RCC 7860 (cell line): ENCODE data around the gene G6PC1.
"Not testable (repeated sequence)": the region's sequence is repeated elsewhere in the genome, so short reads cannot be mapped to it uniquely, and the experiment has no call there.

Experiments
- DNase-seq: peaks from one replicate; pipeline ENCODE4 v3.0.0-alpha.2; 2015; ENCODE audit warnings: low spot score
- FAIRE-seq: peaks from 2 replicates; lab custom pipeline; 2012; peaks lifted over from hg19 to GRCh38; lab: Jason Lieb, UNC

G6PC1 gene

DNA sequence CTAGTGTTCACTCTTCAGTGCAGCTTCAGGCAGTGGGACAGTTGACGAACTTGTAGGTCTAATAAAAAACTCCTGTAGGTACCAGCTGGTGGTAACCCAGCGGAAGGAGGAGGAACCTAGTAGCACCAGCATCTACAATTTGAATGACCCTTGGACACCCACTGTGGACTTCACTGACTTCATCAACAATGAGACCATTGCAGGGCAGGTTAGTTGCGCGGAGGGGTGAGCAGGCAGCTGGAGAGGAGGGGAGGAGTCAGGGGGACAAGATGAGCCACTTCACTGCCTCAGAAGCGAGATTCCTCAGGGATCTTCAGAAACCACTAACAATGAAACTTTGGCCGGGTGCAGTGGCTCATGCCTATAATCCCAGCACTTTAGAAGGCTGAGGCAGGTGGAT lies 27.3 kb upstream of the G6PC1 start:
- DNase-seq (no peak), FAIRE-seq (no peak)

GRCh38 chr17:42873932-42874695 lies 26.5 kb upstream of the G6PC1 start:
- DNase-seq, FAIRE-seq: not testable (repeated sequence)

DNA sequence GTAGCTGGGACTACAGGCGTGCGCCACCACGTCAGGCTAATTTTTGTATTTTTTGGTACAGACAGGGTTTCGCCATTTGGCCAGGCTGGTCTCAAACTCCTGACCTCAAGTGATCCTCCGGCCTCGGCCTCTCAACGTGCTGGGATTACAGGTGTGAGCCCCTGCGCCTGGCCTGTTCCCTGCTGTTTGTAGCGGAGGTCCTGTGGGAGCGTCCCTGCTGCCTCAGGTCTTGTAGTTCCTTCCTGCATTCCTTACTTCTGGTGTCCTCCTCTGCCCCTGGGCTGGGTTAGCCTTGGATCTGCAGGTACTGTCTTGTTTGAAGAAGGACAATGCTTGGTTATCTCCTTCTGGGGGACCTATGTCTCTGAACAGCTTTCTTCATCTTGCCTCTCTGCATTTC lies 23.6 kb upstream of the G6PC1 start:
- DNase-seq (no peak), FAIRE-seq (no peak)

DNA sequence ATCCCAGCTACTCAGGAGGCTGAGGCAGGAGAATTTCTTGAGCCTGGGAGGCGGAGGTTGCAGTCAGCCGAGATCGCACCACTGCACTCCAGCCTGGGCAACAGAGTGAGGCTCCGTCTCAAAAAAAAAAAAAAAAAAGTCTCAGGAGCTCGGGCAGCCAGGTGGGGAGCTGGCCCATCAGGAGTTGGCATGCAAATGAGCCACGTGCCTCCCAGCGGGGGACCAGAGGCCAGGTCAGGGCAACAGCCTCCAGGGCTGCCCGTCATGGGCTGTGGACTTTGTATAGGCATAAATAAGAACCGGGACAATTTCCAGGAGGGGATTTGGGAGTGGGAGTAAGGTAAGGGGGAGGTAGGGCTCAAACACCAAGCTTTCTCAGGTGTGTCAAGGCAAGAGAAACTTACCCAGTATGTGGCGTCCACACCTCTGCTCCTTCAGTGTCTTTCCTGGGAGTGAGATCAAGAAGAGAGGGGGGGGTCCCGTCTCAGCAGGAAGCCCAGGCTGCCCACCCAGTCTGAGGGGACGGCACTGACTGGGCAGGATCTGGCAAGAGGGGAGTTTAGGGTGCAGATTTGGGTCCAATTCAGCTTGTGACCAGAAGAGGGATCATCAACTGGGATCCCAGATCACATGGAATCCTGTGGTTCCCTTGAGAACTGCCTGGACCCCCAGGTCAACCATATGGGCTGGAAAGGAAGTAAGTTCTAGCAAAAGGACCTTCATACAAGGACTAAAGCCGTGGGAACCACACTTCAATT lies 22.3 kb upstream of the G6PC1 start:
- DNase-seq (no peak), FAIRE-seq (no peak)

- DNase-seq (no peak), FAIRE-seq (no peak)
Measured at GRCh38 chr17:42878924-42879595, 21.5 kb upstream of the G6PC1 start.

DNA sequence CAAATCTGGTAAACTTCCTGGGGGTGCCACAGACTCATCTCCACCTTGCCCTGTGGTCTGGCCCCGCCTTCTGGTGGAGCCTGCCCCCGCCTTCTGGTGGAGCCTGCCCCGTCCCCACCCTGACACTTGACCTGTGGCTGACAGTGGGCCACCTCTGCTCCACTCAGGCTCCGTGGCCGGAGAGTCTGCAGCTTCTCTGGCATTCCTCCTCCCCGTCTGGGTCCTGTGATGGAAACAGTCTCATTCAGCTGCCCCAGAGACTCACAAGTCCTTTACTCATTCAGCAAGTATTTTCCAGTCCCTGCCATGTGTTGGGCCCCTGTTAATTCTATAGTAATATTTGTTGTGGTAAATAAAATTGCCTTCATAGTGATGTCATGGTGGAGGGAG lies 21.0 kb upstream of the G6PC1 start:
- FAIRE-seq (no peak), DNase-seq (no peak)

GRCh38 chr17:42880776-42881310 lies 19.8 kb upstream of the G6PC1 start:
- no peak for FAIRE-seq
- DNase-seq, result no peak

GRCh38 chr17:42881706-42882105 lies 18.9 kb upstream of the G6PC1 start:
- FAIRE-seq, DNase-seq: not testable (repeated sequence)

GRCh38 chr17:42882166-42882565 lies 18.4 kb upstream of the G6PC1 start:
- no peak for DNase-seq
- FAIRE-seq, result no peak

DNA sequence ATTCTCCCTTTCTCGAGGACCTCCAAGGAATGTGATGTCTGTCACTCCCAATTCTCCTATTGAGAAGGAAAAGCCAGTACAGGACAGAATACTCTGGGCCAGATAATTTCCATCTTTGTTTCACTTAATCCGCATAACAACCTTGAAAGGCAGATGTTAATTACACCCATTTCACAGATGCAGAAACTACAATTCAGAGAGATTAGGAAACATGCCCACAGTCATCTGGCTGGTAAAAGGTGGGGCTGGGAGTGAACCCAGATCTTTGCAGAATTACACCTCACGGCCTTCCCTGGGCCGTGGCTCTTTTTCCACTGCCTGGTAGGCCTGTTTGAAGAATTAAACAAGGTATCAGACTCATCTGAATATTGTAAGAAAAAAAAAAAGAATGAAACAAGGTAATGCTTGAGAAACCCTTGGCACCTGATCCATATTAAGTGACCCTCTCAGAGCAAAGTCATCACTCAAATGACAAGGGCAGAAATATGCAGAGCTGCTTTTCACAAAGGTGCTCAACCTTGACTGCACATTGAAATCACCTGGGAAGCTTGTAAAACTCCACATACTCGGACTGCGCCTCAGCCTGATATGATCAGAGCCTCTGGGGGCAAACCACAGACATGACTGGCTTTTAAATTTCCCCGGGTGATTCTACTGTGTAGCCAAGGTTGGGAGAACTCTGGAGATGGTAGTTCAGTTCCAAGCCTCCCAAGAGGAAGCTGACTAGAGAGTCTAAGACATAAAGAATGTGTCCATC lies 16.6 kb upstream of the G6PC1 start:
- DNase-seq, result peak; percentile 25

GRCh38 chr17:42885806-42886205 lies 14.8 kb upstream of the G6PC1 start:
- DNase-seq, FAIRE-seq: not testable (repeated sequence)

More for the DNA sequence above, 16.6 kb upstream of the G6PC1 start:
- FAIRE-seq, result no peak

DNA sequence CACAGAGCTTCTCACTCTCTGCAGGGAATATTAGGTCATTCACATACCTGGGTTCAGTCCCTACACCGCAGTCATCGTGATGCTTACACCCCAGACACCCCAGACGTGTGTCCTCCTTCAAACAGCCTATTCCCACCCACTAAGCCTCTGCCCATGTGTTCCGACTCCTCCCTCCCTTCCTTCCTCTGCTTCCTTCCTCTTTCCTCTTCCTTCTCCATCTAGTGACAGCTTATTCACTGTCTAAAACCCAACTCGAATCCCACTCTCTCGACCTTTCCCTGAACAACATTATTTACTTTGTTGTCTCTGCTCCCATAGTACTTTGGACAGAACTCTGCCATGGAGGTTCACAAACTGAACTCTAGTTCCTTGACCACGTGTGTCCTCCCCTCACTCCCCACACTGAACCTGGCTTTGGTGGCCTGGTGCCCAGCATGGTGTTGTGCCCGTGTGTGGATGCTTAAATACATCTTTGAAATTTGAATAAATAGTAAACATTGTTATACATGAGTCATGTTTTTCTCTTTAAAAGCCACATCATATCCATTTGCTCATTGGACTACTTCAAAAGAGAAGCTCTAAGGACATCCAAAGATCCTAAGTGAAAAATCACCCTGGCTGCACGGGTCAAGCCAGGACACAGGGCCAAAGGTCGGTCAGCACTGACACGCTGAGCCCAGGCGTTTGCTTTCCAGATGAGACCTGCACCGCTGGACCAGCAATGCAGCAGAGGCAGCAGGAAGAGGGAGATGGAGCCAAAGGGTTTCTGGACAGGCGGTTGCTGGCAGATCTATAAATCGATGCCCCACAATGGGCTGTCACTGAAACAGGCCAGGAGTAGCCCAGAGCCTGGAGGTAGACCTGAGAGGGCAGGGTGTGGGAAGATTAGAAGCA lies 14.1 kb upstream of the G6PC1 start:
- no peak for FAIRE-seq

GRCh38 chr17:42889809-42890208 lies 10.8 kb upstream of the G6PC1 start:
- no peak for DNase-seq
- FAIRE-seq, result no peak

More for the DNA sequence above, 14.1 kb upstream of the G6PC1 start:
- no peak for DNase-seq

GRCh38 chr17:42891539-42892152 lies 9.0 kb upstream of the G6PC1 start:
- FAIRE-seq (no peak), DNase-seq (no peak)

DNA sequence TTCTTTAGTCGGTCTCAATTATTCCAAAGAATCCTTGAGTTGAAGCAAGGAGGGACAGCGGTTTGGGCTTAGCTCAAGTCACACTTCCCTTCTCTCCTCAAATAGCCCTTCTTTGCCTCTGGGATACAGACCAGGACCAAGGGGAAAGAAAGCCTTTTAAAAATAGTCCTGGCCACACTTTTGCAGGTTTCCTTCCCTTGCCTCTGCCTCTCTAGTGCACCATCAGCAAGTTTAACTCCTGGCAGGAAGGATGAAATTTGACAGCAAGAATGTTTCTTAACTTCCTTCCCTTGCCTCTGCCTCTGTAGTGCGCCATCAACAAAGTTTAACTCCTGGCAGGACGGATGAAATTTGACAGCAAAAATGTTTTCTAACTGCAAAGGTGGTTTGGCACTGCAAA lies 7.2 kb upstream of the G6PC1 start:
- DNase-seq (no peak), FAIRE-seq (no peak)

DNA sequence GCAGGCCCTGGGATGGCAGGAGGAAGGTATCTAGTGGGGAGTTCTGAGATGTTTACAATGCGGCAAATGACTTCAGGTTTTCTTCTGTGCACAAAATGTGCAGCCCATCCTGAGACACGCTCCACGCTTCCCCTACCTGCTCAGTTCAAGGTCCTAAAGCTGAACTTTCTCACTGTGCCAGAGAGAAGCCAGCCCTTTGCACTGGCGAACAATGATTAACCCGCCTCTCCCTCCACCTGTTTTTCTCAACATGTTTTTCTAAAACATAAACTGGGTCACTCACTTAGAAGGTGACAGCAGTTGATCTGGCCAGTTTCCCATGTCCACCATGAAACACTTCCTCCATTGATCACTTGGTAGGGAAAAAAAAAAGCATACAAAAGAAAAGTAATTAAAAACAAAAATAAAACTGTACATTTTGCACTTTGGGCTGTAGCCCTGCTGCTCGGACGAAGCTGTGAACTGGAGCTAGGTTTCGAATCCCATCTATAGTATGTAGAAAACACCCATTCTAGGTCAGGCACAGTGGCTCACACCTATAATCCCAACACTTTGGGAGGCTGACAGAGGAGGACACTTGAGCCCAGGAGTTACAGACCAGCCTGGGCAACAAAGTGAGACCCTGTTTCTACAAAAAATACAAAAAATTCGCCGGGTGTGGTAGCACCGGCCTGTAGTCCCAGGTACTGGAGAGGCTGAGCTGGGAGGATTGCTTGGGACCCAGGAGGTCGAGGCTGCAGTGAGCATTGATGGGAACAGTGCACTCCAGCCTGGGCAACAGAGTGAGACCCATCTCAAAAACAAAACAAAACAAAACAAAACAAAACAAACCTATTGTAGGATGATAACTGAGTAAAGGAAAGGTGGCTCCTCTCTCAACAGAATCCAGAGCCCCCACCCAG lies 6.1 kb upstream of the G6PC1 start:
- FAIRE-seq, result no peak
- no peak for DNase-seq

DNA sequence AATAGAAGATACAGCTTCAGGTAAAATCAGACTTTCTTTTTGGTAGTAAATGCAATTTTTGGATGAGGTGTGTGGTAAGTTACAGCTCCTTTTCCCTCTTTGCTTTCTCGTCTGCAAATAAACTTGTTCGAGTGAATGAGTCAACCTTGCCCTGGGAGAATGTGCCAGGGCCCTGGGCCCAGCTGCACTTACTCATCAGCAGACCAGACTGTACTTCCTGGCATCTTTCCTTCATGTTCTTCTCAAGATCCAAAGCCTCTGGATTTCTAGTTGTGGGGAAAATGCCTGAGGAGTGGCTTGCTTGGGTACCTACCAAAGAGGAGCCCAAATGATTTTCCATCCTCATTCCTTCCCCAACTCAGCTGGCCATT lies 5.4 kb upstream of the G6PC1 start:
- FAIRE-seq (peak; percentile 69), DNase-seq (peak; percentile 32)

- no peak for DNase-seq
- FAIRE-seq, result no peak
Measured at GRCh38 chr17:42898147-42898811, 2.3 kb upstream of the G6PC1 start.
